CD8-positive, alpha-beta memory T cell (primary cell): ENCODE results near the gene FBXO9. TPM values are rescaled to one million over a fixed set of nuclear protein-coding genes. Genes with fewer than 3 reads are reported as not detected.

Experiments
- CTCF ChIA-PET: fragments of 350-600 bp; sonication (Branson Sonifier 250); formaldehyde crosslinking; loops from one replicate; lab custom pipeline; 2021; ENCODE audit warnings: antibody characterized with exemption; lab: Charles Lee
- POLR2A ChIA-PET: fragments of 350-600 bp; sonication (Branson Sonifier 250); formaldehyde crosslinking; loops from one replicate; lab custom pipeline; 2021; ENCODE audit warnings: antibody characterized with exemption; lab: Charles Lee
- DNase-seq, 5 donors: peaks; one replicate each; pipeline versions ENCODE4 v3.0.0 to v3.0.0-alpha.2; 2020 to 2022; ENCODE audit warnings: mixed read lengths in 1 of 5
- H3K27ac ChIP-seq: one replicate; pipeline ENCODE4 v1.7.0; 2013; ENCODE audit warnings: low read depth, mild to moderate bottlenecking, low read length, moderate library complexity
- H3K27me3 ChIP-seq: 2 replicates; pipeline ENCODE4 v1.7.0; 2013; ENCODE audit warnings: low read length, mild to moderate bottlenecking; ENCODE audit not compliant: insufficient read depth, poor library complexity, severe bottlenecking
- H3K36me3 ChIP-seq: 2 replicates; pipeline ENCODE4 v1.7.0; 2013; ENCODE audit warnings: mild to moderate bottlenecking, low read length, moderate library complexity; ENCODE audit not compliant: insufficient read depth
- H3K4me1 ChIP-seq: 2 replicates; pipeline ENCODE4 v1.7.0; 2013; ENCODE audit warnings: mild to moderate bottlenecking, low read length, moderate library complexity; ENCODE audit not compliant: insufficient read depth
- H3K4me3 ChIP-seq: 2 replicates; pipeline ENCODE4 v1.7.0; 2013; ENCODE audit warnings: mild to moderate bottlenecking, low read length
- H3K9me3 ChIP-seq: 2 replicates; pipeline ENCODE4 v1.7.0; 2013; ENCODE audit warnings: mild to moderate bottlenecking, low read length
- H3K27ac Mint-ChIP-seq, 8 donors: one replicate each; pipeline ENCODE4 v1.8.0; 2020 to 2021; ENCODE audit warnings: mixed read lengths in 8 of 8, mild to moderate bottlenecking in 6 of 8, inconsistent platforms in 3 of 8, moderate library complexity in 3 of 8
- H3K27me3 Mint-ChIP-seq, 2 donors: one replicate each; pipeline ENCODE4 v1.8.0; 2020 to 2021; ENCODE audit warnings: mixed read lengths in 2 of 2, mild to moderate bottlenecking in 1 of 2, moderate library complexity in 1 of 2
- H3K36me3 Mint-ChIP-seq, 3 donors: one replicate each; pipeline ENCODE4 v1.8.0; 2020 to 2021; ENCODE audit warnings: mixed read lengths in 3 of 3, inconsistent platforms in 1 of 3, mild to moderate bottlenecking in 1 of 3
- H3K4me1 Mint-ChIP-seq, 3 donors: one replicate each; pipeline ENCODE4 v1.8.0; 2020 to 2021; ENCODE audit warnings: mixed read lengths in 3 of 3, inconsistent platforms in 1 of 3, mild to moderate bottlenecking in 1 of 3
- H3K4me3 Mint-ChIP-seq, 7 donors: one replicate each; pipeline ENCODE4 v1.8.0; 2020 to 2021; ENCODE audit warnings: mixed read lengths in 7 of 7, mild to moderate bottlenecking in 6 of 7, moderate library complexity in 4 of 7, inconsistent platforms in 2 of 7
- H3K9me3 Mint-ChIP-seq, 5 donors: one replicate each; pipeline ENCODE4 v1.8.0; 2020 to 2022; ENCODE audit warnings: mixed read lengths in 5 of 5, mild to moderate bottlenecking in 3 of 5, moderate library complexity in 2 of 5, inconsistent platforms in 1 of 5
- polyA plus RNA-seq: library from polyadenylated mRNA; unstranded; fragments of 300-500 nt; fragmentation: Illumina TruSeq; gene quantifications from one replicate; pipeline ENCODE4 v1.2.3, GENCODE V29; 2021
- total RNA-seq, 2 experiments: library from RNA; stranded (reverse); gene quantifications; one replicate each; pipeline ENCODE4 v1.2.3, GENCODE V29; 2021

The FBXO9 gene
- total and polyA plus RNA-seq, 3 experiments from 2014 or later = 57.3 to 71.2 (median 62.7) TPM

- Histone ChIP-seq H3K36me3 (no peaks in the 10 kb centered on the region), H3K4me3 (no peak overlapping the region), H3K9me3 (no peaks in the 10 kb centered on the region), H3K4me1 (no peaks in the 10 kb centered on the region), H3K27ac (no peak overlapping the region), H3K27me3 (peaks cover 5% of the 10 kb centered on the region)
- peak overlapping the region in 1 of 8 donors; percentile 43 for H3K27ac Mint-ChIP-seq
- peaks cover 0 to 4% of the 10 kb centered on the region in 2 donors for H3K27me3 Mint-ChIP-seq
- H3K4me3 Mint-ChIP-seq = no peak overlapping the region
- DNase-seq = no peak
- H3K36me3 Mint-ChIP-seq = no peaks in the 10 kb centered on the region
- CTCF ChIA-PET = no interaction called here
- H3K4me1 Mint-ChIP-seq = peaks cover 7 to 9% (median 9%) of the 10 kb centered on the region in 3 donors
- POLR2A ChIA-PET = interaction anchor here (0.6 kb wide), 1 partner anchor 29 kb away, joined by 3 read pairs; no protein-coding TSS in a partner anchor
- peaks cover 0 to 4% (median 0%) of the 10 kb centered on the region in 5 donors for H3K9me3 Mint-ChIP-seq
Measured at GRCh38 chr6:53112404-53112803, 47.2 kb downstream of the FBXO9 start.

GRCh38 chr6:53112871-53113270 is 47.7 kb downstream of the FBXO9 start:
- peaks cover 0 to 4% of the 10 kb centered on the region in 2 donors for H3K27me3 Mint-ChIP-seq
- ChIA-PET CTCF (no interaction called here), POLR2A (interaction anchor here (0.6 kb wide), 1 partner anchor 29 kb away, joined by 3 read pairs; no protein-coding TSS in a partner anchor)
- H3K4me3 Mint-ChIP-seq = peak overlapping the region in 1 of 7 donors; percentile 15
- Histone ChIP-seq H3K36me3 (no peaks in the 10 kb centered on the region), H3K4me1 (no peaks in the 10 kb centered on the region), H3K9me3 (no peaks in the 10 kb centered on the region), H3K4me3 (no peak overlapping the region), H3K27ac (no peak overlapping the region), H3K27me3 (peaks cover 5% of the 10 kb centered on the region)
- DNase-seq = no peak
- H3K9me3 Mint-ChIP-seq = peaks cover 0 to 4% (median 0%) of the 10 kb centered on the region in 5 donors
- H3K36me3 Mint-ChIP-seq = no peaks in the 10 kb centered on the region
- H3K27ac Mint-ChIP-seq = no peak overlapping the region
- H3K4me1 Mint-ChIP-seq = peaks cover 7 to 9% (median 9%) of the 10 kb centered on the region in 3 donors

GRCh38 chr6:53113742-53114141 is 48.5 kb downstream of the FBXO9 start:
- no peaks in the 10 kb centered on the region for H3K4me1 ChIP-seq
- H3K27ac ChIP-seq = no peak overlapping the region
- H3K9me3 Mint-ChIP-seq = peaks cover 0 to 4% (median 0%) of the 10 kb centered on the region in 5 donors
- H3K9me3 ChIP-seq = no peaks in the 10 kb centered on the region
- H3K27ac Mint-ChIP-seq = no peak overlapping the region
- no peak overlapping the region for H3K4me3 Mint-ChIP-seq
- CTCF ChIA-PET = interaction anchor here (0.9 kb wide), 1 partner anchor 8 kb away, joined by 3 read pairs; no protein-coding TSS in a partner anchor
- peaks cover 7 to 9% (median 9%) of the 10 kb centered on the region in 3 donors for H3K4me1 Mint-ChIP-seq
- no peaks in the 10 kb centered on the region for H3K36me3 Mint-ChIP-seq
- no peaks in the 10 kb centered on the region for H3K36me3 ChIP-seq
- POLR2A ChIA-PET = interaction anchor here (0.6 kb wide), 1 partner anchor 122 kb away, joined by 3 read pairs; no protein-coding TSS in a partner anchor
- DNase-seq = no peak
- H3K27me3 Mint-ChIP-seq = peaks cover 0 to 4% of the 10 kb centered on the region in 2 donors
- peaks cover 5% of the 10 kb centered on the region for H3K27me3 ChIP-seq
- H3K4me3 ChIP-seq = no peak overlapping the region

- Histone ChIP-seq H3K4me3 (no peak overlapping the region), H3K9me3 (no peaks in the 10 kb centered on the region), H3K4me1 (no peaks in the 10 kb centered on the region), H3K36me3 (no peaks in the 10 kb centered on the region), H3K27me3 (peaks cover 5% of the 10 kb centered on the region), H3K27ac (no peak overlapping the region)
- no peak for DNase-seq
- H3K9me3 Mint-ChIP-seq = peaks cover 0 to 4% (median 0%) of the 10 kb centered on the region in 5 donors
- H3K4me1 Mint-ChIP-seq = peaks cover 7 to 9% (median 9%) of the 10 kb centered on the region in 3 donors
- no peak overlapping the region for H3K27ac Mint-ChIP-seq
- ChIA-PET POLR2A (interaction anchor here (0.6 kb wide), 1 partner anchor 632 kb away, joined by 3 read pairs; no protein-coding TSS in a partner anchor), CTCF (no interaction called here)
- no peaks in the 10 kb centered on the region for H3K36me3 Mint-ChIP-seq
- peaks cover 4% of the 10 kb centered on the region in 2 donors for H3K27me3 Mint-ChIP-seq
- H3K4me3 Mint-ChIP-seq = no peak overlapping the region
Measured at GRCh38 chr6:53115113-53115512, 49.9 kb downstream of the FBXO9 start.

- Histone ChIP-seq H3K27ac (no peak overlapping the region), H3K36me3 (no peaks in the 10 kb centered on the region), H3K4me1 (no peaks in the 10 kb centered on the region), H3K9me3 (no peaks in the 10 kb centered on the region), H3K4me3 (no peak overlapping the region), H3K27me3 (peaks cover 5% of the 10 kb centered on the region)
- ChIA-PET POLR2A (no interaction called here), CTCF (no interaction called here)
- H3K36me3 Mint-ChIP-seq = no peaks in the 10 kb centered on the region
- peaks cover 2 to 9% of the 10 kb centered on the region in 2 donors for H3K27me3 Mint-ChIP-seq
- H3K4me3 Mint-ChIP-seq = no peak overlapping the region
- no peak for DNase-seq
- H3K27ac Mint-ChIP-seq = no peak overlapping the region
- H3K9me3 Mint-ChIP-seq = peaks cover 0 to 4% (median 0%) of the 10 kb centered on the region in 5 donors
- H3K4me1 Mint-ChIP-seq = peaks cover 7 to 9% (median 9%) of the 10 kb centered on the region in 3 donors
Measured at GRCh38 chr6:53115741-53116140, 50.5 kb downstream of the FBXO9 start.

GRCh38 chr6:53119349-53119748 is 54.1 kb downstream of the FBXO9 start:
- no peak overlapping the region for H3K4me3 ChIP-seq
- H3K27me3 ChIP-seq = no peaks in the 10 kb centered on the region
- no peak for DNase-seq
- H3K4me1 ChIP-seq = no peaks in the 10 kb centered on the region
- no peak overlapping the region for H3K27ac ChIP-seq
- ChIA-PET POLR2A (no interaction called here), CTCF (no interaction called here)
- no peak overlapping the region for H3K27ac Mint-ChIP-seq
- no peaks in the 10 kb centered on the region for H3K4me1 Mint-ChIP-seq
- no peaks in the 10 kb centered on the region for H3K36me3 Mint-ChIP-seq
- H3K9me3 ChIP-seq = no peaks in the 10 kb centered on the region
- H3K4me3 Mint-ChIP-seq = no peak overlapping the region
- H3K36me3 ChIP-seq = no peaks in the 10 kb centered on the region
- peaks cover 4 to 19% of the 10 kb centered on the region in 2 donors for H3K27me3 Mint-ChIP-seq
- peaks cover 0 to 4% (median 0%) of the 10 kb centered on the region in 5 donors for H3K9me3 Mint-ChIP-seq

- Histone ChIP-seq H3K4me3 (no peak overlapping the region), H3K9me3 (no peaks in the 10 kb centered on the region), H3K27ac (no peak overlapping the region), H3K4me1 (no peaks in the 10 kb centered on the region), H3K36me3 (no peaks in the 10 kb centered on the region), H3K27me3 (no peaks in the 10 kb centered on the region)
- Mint-ChIP-seq H3K27ac (no peak overlapping the region), H3K9me3 (peaks cover 0 to 4% (median 0%) of the 10 kb centered on the region in 5 donors), H3K36me3 (no peaks in the 10 kb centered on the region), H3K4me1 (no peaks in the 10 kb centered on the region), H3K4me3 (no peak overlapping the region), H3K27me3 (peaks cover 4 to 23% of the 10 kb centered on the region in 2 donors)
- POLR2A ChIA-PET = no interaction called here
- no peak for DNase-seq
- CTCF ChIA-PET = no interaction called here
Measured at GRCh38 chr6:53119772-53120409, 54.7 kb downstream of the FBXO9 start.

- Histone ChIP-seq H3K9me3 (no peaks in the 10 kb centered on the region), H3K4me1 (no peaks in the 10 kb centered on the region), H3K36me3 (no peaks in the 10 kb centered on the region), H3K27ac (no peak overlapping the region), H3K27me3 (no peaks in the 10 kb centered on the region), H3K4me3 (no peak overlapping the region)
- Mint-ChIP-seq H3K9me3 (no peaks in the 10 kb centered on the region), H3K36me3 (no peaks in the 10 kb centered on the region), H3K4me3 (no peak overlapping the region), H3K27me3 (peaks cover 8 to 47% of the 10 kb centered on the region in 2 donors), H3K4me1 (no peaks in the 10 kb centered on the region), H3K27ac (no peak overlapping the region)
- CTCF ChIA-PET = no interaction called here
- no peak for DNase-seq
- POLR2A ChIA-PET = no interaction called here
Measured at GRCh38 chr6:53124131-53124800, 59.1 kb downstream of the FBXO9 start.
